ENCODE data around the gene XXYLT1.
"Not testable (repeated sequence)": the region's sequence is repeated elsewhere in the genome, so short reads cannot be mapped to it uniquely, and the experiment has no call there.

The XXYLT1 gene

GRCh38 chr3:195058336-195059005 is 212.5 kb downstream of the XXYLT1 start:
- DNase-seq: no peak

DNA sequence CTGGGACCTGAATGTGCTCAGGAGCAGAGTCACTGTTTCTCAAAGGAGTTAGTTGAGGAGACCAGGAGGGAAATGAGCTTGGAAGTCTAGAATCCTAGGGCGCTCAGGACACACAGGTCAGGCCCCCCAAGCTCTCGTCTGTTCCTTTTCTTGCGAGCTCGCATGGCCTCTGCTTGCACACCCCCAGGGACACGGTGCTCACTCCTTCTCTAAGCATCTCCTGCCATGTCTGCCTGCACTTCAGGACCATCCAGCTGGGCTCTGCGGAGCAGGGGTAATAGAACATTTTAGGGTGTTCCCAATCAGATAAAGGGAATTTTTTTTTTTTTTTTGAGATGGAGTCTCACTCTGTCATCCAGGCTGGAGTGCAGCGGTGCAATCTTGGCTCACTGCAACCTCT is 213.2 kb downstream of the XXYLT1 start:
- no peak for DNase-seq

DNA sequence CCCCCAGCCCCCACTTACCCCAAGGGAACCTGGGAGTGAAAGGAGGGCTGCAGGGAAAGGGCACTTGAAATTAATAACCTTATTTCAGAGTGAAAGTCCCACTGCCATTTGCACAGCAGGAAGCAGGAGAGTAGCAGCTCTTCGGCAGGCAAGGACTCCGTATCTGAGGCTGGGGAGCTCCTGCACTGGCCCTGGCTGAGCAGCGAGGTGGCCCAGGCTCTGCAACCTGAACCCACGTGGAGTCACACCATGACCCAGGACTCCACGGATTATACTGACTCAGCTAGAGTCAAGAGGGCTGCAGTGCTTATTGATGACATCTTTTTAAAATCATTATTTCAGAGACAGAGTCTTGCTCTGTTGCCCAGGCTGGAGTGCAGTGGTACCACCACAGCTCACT is 214.5 kb downstream of the XXYLT1 start:
- no peak for DNase-seq

- no peak for DNase-seq
These were observed 216.6 kb downstream of the XXYLT1 start for GRCh38 chr3:195054311-195054710.

GRCh38 chr3:195052939-195053338 is 218.0 kb downstream of the XXYLT1 start:
- no peak for DNase-seq

DNA sequence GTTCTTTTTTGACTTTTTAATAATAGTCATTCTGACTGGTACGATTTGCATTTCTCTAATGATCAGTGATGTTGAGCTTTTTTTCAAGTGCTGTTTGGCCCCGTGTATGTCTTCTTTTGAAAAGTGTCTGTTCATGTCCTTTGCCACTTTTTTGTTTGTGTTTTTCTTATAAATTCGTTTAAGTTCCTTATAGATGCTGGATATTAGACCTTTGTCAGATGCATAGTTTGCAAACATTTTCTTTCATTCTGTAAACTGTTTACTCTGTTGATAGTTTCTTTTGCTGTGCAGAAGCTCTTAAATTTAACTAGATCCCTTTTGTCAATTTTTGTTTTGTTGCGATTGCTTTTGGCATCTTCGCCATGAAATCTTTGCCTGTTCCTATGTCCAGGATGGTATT is 220.7 kb downstream of the XXYLT1 start:
- DNase-seq: not testable (repeated sequence)

GRCh38 chr3:195048059-195048905 is 222.7 kb downstream of the XXYLT1 start:
- DNase-seq: no peak

GRCh38 chr3:195047536-195047935 is 223.4 kb downstream of the XXYLT1 start:
- no peak for DNase-seq

DNA sequence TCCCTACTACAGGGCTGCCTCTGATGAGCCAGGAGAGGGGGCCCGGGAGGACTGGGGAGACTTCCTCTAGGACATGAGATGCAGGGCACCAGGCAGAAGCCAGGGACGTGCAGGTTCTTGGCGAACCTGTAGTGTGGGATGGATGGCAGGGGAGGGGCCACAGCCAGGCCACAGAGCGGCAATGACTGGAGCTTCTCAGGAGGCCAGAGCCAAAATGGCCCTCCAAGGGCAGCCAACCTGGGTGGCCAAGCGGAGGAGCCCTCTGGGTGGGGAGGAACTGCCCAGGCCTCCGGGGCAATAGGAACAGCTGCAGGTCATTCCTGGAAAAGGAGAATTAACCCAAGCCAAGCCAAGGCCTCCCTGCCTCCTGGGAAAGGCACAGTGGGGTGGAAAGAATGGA is 224.5 kb downstream of the XXYLT1 start:
- DNase-seq: no peak

DNA sequence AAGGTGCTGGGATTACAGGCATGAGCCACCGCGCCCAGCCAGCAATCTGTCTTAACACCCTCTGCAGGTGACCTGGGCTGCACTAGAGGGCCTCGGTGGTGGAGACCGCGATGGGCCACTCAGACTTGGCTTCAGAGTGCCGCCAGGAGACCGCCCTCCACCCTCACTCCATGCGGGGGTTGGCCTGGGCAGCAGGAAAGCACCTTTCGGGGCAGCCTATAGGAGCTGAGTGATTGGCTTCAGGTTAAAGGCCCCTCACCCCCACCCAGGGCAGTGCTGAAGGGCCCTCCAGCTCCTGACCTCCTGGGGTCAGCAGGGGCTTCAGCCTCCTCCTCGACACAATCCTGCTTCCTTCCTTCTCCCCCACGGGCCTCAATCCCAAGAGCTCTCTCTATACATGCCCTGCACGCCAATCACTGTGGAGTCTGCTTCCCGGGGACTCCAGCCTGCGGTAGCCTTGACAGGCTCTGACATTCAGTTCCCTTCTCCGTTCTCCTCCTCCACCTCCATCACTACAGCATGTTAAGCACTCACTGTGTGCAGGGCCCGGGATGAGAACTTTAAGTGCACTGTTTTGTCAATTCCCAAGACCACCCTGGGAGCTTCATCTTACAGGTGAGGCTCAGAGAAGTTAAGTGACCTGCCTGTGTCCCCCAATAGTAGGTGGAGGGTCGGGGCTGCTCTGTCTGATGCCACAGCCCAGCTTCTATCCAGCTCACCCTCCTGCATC is 225.3 kb downstream of the XXYLT1 start:
- no peak for DNase-seq

DNA sequence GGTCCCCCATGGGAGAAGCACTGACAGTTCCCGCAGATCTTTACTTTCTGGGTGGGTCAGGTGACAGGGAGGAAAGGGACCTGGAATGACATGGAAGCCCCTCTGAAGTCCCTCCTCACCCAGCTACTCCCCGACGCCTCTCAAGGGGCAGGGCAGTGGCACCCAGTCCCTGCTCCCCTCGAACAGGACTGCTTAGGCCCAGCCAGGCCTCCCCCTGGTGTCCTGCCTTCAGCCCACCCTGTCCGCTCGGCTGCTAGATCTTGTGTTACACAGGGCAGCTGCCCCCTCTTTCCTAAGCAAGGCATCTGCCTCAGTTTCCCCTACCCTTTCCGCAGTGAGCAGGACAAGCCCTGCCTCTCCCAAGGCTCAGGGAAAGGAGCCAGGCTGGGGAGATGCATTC is 226.5 kb downstream of the XXYLT1 start:
- DNase-seq: no peak

DNA sequence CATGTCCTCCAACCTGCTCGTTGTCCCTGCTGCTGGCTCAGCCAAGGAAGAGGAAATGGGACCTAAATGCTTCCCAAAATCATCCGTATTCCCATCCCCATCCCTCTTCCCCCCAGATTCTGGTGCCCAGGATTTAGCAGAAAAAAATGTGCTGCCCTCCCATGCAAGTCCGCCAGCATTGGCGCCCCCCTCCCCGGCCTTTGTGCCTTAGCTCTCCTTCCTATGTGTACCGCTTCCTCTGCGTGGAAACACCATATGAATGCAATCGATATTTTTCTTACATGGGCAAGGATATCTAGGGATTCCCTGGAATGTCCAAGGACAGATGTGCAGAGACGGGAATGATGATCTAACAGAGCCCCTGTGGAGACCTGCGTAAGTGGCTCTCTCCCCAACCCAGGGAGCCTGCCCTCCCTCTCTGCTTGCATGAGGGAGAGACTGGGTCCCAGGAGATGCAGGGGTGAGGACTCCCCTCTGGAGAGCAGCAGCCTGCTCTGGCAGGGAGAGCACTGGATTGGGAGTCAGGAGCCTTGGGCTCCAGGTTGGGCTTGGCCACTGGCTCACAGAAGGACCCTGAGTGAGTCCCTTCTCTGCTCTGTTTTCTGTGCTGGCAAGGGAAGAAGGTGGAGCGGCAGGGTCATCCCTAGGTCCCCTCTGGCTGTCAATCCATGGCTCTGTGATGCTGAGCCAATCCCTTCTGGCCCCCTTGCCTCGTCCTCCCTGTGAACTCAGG is 227.2 kb downstream of the XXYLT1 start:
- no peak for DNase-seq

- no peak for DNase-seq
These were observed 228.0 kb downstream of the XXYLT1 start for GRCh38 chr3:195042743-195043606.

- no peak for DNase-seq
These were observed 228.9 kb downstream of the XXYLT1 start for GRCh38 chr3:195041871-195042742.

GRCh38 chr3:195040773-195041520 is 230.0 kb downstream of the XXYLT1 start:
- DNase-seq: no peak

DNA sequence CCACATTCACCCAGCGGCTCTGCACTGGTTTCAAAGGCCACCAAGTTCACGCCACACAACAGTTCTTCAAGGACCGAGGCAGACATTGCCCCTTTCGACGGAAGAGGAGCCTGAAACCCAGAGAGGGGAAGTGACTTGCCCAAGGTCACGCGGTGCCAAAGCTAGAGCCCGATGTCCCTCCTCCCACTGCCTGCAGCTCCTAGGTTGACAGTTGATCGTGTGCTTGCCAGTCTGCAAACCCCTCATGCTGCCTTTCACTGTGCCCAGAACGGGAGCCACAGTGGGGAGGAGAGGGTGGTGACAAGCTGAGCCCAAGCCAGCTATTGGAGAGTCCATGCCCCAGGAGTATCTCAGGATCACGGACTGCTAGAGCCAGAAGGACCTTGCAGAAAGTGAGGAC is 230.9 kb downstream of the XXYLT1 start:
- no peak for DNase-seq

DNA sequence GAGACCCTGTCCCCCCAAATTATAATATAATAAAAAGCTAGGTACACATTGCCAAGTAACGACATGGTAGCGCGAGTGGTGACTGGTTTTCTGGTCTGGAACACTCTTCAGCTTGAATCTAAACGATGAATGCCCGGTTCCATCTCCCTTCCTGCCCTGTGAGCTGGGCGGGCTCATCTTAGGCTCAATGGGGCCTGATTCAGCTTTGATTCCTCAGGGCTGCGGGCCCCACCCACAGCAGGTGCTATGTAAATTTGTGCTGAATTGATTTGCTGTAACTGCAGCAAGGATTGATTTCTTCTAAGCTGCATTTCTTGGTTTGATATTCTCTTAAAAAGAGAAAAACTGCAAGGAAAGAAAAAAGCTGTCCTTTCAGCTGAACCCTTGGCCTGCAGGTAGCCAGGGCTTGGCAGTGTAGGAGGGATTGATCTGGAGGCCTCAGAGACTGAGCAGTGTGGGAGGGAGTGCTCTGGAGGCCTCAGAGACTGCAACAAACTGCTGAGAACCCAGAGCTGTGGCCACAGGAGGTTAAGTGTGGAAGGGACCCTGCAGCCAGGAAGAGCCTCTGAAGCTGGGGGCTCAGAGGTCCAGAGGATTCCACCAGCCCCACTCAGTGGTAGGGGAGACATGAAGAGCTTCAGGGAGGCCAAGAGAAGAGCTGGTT is 231.6 kb downstream of the XXYLT1 start:
- DNase-seq: no peak

DNA sequence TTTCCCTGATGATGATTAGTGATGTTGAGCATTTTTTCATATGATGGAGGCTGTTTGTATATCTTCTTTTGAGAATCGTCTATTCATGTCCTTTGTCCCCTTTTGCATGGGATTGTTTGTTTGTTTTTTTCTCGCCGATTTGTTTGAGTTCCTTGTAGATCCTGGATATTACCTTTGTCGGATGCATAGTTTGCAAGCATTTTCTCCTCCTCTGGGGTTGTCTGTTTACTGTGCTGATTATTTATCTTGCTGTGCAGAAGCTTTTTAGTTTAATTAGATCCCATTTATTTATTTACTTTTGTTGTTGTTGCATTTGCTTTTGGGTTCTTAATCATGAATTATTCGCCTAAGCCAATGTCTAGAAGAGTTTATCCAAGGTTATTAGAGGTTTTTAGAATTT is 232.8 kb downstream of the XXYLT1 start:
- no peak for DNase-seq

DNA sequence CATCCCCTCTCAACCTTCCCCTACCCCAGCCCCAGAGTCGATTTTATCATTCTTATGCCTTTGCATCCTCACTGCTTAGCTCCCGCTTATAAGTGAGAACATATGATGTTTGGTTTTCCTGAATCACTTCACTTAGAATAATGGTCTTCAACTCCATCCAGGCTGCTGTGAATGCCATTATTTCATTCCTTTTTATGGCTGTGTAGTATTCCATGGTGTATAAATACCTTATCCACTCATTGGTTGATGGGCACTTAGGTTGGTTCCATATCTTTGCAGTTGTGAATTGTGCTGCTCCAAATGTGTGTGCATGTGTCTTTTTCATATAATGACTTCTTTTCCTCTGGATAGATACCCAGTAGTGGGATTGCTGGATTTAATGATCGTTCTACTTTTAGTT is 233.4 kb downstream of the XXYLT1 start:
- not testable (repeated sequence) for DNase-seq

DNA sequence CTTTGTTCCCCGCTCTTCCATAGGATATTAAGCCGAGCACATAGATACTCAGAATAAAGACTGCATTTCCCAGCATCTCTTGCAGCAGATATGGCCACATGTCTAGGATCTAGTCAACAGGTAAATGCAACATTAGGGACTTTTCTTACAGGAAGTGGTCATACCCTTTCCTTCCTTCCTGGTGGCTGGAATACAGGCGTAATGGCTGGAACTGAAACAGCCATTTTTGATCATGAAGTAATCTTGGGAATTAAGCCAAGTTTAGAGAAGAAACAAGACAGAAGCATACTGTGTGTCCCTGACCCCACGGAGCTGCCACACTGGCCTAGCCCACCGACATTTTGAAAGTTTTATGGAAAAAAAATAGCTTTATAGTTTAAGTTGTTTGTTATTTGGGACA is 234.0 kb downstream of the XXYLT1 start:
- no peak for DNase-seq

All from activated CD4-positive, CD25-positive, alpha-beta regulatory T cell (primary cell).